CD4-positive, alpha-beta T cell treated with Interleukin-4 for 1 hour (primary cell): ENCODE data around the gene AGPAT1.

Experiments
- DNase-seq, 2 donors: peaks; one replicate each; pipeline ENCODE4 v3.0.0-alpha.2; 2020 to 2022

The AGPAT1 gene

GRCh38 chr6:32185681-32186131, 9.8 kb upstream of the AGPAT1 start:
- peak; percentile 56 to 77 for DNase-seq

- DNase-seq: no peak
Measured at GRCh38 chr6:32184084-32184640, 8.3 kb upstream of the AGPAT1 start, which contains the start of gene AGER. TSS of gene AGER (minus strand) at chr6:32184253. CDS start at chr6:32184222, 31 bp downstream.

DNA sequence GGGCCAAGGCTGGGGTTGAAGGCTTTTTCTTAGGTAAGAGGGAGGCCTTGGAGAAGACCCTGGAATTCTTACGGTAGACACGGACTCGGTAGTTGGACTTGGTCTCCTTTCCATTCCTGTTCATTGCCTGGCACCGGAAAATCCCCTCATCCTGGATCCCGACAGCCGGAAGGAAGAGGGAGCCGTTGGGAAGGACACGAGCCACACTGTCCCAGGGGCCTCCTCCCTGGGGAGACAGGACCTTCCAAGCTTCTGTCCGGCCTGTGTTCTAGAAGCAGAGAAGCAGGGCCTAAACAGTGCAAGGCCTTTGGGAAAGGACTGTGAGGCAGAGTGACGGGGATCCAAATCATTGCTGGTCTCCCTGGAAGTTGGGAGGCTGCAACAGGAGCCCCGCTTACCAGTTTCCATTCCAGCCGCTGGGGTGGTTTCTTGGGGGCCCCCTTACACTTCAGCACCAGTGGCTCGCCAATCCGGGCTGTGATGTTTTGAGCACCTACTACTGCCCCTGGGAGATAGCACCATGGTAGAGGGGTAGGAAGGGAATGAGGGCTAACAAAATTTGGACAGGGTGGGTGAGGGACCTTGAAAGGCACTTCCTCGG, 7.7 kb upstream of the AGPAT1 start:
- DNase-seq: no peak

DNA sequence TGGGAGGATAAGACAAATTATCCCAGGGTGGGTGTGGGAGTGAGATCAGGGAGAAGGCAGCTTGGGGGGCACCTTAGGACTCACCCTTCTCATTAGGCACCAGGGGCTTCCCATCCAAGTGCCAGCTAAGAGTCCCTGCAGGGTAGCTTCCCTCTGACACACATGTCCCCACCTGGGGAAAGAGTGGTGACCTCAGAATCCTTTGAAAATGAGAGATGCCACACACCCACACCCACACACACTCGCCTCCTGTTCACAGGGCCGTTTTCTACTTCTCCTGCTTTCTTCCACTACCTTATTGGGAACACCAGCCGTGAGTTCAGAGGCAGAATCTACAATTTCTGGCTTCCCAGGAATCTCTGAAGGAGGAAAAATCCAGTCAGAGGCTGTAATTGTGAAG, 7.1 kb upstream of the AGPAT1 start:
- DNase-seq: no peak

DNA sequence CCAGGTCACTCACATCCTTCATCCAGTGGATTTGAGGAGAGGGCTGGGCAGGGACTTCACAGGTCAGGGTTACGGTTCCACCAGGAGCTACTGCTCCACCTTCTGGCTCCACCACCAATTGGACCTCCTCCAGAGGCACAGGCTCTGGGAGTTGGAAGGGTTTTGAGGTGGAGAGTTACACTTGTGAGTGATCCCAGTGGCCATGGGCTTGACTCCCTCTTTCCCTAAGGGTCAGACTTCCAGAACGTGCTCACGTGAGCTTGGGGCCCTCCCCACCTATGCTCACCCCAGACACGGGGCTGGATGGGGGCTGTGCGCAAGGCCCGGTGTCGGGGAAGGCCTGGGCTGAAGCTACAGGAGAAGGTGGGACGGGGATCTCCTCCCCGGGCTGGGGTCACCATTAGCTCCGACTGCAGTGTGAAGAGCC, 6.7 kb upstream of the AGPAT1 start:
- no peak for DNase-seq

- no peak for DNase-seq
Measured at GRCh38 chr6:32181915-32182529, 6.1 kb upstream of the AGPAT1 start.

DNA sequence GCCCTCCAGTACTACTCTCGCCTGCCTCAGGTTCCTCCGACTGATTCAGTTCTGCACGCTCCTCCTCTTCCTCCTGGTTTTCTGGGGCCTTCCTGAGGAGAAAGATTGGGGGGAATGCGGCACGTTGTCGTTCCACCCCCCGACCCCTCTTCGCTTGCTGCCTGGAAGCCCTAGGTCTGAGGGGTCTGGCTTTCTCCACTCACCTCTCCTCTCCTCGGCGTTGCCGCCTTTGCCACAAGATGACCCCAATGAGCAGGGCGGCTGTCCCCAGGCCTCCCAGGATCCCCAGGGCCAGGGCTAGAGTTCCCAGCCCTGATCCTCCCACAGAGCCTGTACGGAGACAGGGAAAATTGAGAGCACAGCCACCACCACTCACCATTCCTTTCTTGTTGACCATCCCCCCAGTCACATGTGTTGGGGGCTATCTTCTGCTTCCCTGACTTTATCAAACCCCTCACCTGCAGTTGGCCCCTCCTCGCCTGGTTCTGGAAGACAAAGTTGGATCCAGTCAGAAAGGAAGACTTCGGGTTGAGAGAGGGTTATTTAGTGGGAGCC, 5.3 kb upstream of the AGPAT1 start:
- DNase-seq: no peak

DNA sequence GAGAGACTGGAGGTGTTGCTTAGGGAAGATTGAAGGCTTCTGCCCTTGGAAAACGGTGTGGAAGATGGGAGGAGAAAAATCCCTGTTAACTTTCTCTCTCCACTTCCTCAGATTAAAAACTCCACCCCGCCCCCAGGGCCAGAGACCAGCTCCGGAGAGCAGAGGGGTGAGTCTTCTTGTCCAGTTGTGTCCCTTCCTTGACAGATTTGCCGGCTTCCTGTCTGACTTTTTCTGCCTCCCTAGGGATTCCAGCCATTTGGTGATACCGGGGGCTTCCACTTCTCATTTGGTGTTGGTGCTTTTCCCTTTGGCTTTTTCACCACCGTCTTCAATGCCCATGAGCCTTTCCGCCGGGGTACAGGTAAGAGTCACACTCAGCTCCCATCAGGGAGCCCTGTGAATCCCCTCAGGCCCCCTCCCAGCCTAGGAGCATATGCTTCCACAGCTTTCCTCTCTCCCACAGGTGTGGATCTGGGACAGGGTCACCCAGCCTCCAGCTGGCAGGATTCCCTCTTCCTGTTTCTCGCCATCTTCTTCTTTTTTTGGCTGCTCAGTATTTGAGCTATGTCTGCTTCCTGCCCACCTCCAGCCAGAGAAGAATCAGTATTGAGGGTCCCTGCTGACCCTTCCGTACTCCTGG, 4.0 kb upstream of the AGPAT1 start:
- DNase-seq: no peak

- no peak for DNase-seq
Measured at GRCh38 chr6:32178547-32179440, 2.9 kb upstream of the AGPAT1 start.

GRCh38 chr6:32177788-32178546, 2.1 kb upstream of the AGPAT1 start, which contains the start of gene RNF5:
TSS of gene RNF5 (plus strand) at chr6:32178405. CDS start at chr6:32178512, 107 bp downstream.
- peak; percentile 99 to 100 for DNase-seq

GRCh38 chr6:32177183-32177787, 1.4 kb upstream of the AGPAT1 start:
- DNase-seq: no peak

DNA sequence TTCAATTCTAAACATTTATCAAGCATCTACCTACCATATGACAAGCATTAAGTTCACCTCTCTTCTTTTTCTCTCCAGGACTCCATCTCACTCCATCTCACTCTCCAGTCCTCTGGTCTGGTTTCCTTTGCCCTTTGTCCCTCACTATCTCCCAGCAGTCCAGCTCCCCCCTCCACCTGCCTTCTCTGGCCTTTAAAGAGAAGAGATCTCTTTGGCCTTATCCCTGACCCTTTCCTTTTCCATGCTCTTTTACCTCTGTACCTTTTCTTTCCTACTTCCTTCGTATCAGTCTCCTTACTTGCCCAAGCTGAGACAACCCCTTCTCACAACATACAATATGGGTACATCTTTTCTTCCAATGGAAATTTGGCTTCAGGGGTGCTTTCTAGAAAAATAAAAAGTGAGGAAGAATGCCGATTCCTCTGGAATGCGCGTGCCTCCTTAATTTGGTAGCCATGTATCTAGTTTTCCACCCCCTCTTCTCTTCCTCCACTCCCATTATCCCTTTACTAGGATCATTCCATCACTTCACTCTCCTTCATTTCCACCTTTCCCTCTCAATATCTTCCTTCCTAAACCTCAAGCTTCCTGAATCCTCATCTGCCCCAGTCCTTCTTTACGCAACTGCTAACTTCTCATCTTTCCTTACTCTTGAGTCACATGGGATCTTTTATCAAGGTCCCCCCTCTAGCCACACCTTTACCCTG, 745 bp upstream of the AGPAT1 start:
- DNase-seq: no peak

- DNase-seq: no peak
Measured at GRCh38 chr6:32175322-32175710, 568 bp downstream of the AGPAT1 start.

DNA sequence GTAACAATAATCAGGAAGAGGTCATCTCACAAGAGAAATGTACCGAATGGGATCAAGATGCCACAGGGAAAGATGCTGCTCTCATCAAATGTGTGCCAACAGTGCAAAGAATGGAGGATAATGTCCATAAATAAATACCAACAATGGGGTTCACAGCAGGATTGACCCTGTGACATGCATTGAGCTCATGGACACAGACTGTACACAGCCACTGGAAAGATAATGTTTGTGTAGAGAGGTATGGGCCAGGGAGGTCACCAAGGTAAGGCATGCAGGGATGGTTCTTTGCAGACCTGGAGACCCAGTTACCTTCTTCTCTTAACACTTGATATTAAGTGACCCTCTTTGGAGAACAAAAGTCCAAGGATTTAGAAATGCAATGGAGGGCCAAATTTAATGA, 1.5 kb downstream of the AGPAT1 start:
- DNase-seq: no peak

DNA sequence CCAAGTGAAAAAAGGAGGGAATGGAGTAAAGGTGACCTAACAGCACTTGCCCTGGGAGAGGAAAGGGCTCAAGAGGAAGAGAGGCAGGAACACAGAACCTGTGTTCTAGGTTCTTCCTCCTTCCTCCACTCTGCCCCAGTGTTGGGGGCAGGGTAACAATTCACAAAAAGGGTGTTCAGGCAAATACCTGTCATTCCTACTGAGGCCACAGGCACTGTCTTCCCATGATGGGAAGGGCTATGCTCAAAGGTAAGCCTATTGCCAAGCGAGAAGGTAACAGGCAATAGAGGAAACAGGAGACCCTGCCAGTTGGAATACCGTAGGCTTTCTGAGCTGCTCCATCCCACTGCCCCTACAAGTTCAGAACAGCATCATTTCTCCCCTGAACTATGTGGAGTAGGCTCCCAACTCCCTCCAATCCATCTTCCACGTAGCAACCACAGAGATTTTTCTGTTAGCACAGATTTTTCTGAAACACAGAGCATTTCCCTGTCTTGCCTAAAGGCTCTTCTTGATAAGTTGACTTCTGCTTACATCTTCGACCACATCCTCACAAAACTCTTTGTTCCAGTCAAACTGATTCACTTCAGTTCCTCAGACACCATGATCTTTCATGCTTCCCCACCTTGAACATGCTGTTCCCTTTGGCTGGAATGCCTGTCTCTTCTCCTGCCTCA, 2.7 kb downstream of the AGPAT1 start:
- no peak for DNase-seq

- DNase-seq: no peak
Measured at GRCh38 chr6:32171234-32171633, 4.7 kb downstream of the AGPAT1 start.

DNA sequence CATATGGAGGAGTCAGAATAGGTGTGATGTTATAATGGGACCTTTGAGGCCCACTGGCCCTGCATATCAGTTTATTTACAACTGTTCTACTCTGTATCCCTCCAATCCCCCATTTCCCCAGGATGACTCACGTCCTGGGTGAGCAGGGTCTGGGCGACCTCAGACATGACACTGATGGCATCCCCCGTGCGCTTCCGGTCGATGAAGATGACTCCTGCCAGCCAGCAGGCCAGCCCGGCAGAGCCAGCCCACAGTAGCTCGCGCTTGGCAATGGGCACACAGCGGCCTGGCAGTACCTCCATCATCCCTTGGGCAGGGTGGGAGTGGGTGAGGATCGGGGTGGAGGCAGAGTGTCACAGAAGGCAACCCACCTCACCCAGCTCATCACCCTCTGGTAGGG, 5.6 kb downstream of the AGPAT1 start:
- no peak for DNase-seq

GRCh38 chr6:32168807-32169591, 6.9 kb downstream of the AGPAT1 start:
- no peak for DNase-seq

GRCh38 chr6:32168350-32168749, 7.5 kb downstream of the AGPAT1 start:
- no peak for DNase-seq
